ENCODE results near the gene EHD2. TPM values are rescaled to one million over a fixed set of nuclear protein-coding genes. Genes with fewer than 3 reads are reported as not detected.
"Not testable (repeated sequence)": the region's sequence is repeated elsewhere in the genome, so short reads cannot be mapped to it uniquely, and the experiment has no call there.

The EHD2 gene
- total RNA-seq, 1 donor from 2014 or later = 159 TPM

GRCh38 chr19:47762151-47762550 lies 48.9 kb downstream of the EHD2 start:
- Histone ChIP-seq H3K4me2 (ENCODE audit: low read length) (no peak overlapping the region), H3K9ac (ENCODE audit: low read length) (no peak overlapping the region), H3K4me1 (ENCODE audit: insufficient read depth, low read length) (no peaks in the 10 kb centered on the region), H3K9me3 (ENCODE audit: insufficient read depth, low read depth, low read length) (no peaks in the 10 kb centered on the region), H3K27me3 (ENCODE audit: insufficient read depth, low read length) (peaks cover 4% of the 10 kb centered on the region), H3K36me3 (ENCODE audit: insufficient read depth, low read length) (peaks cover 8% of the 10 kb centered on the region), H3K27ac (ENCODE audit: low read depth, low read length) (no peak overlapping the region), H3K79me2 (ENCODE audit: insufficient read depth, low read length) (no peaks in the 10 kb centered on the region), H2AFZ (ENCODE audit: low read depth, low read length) (no peak overlapping the region), H3K4me3 (ENCODE audit: insufficient read depth, low read depth, low read length) (no peak overlapping the region), H4K20me1 (ENCODE audit: insufficient read depth, low read length) (peaks cover 27% of the 10 kb centered on the region)
- Mint-ChIP-seq H3K4me1 (ENCODE audit: low read depth, unreplicated experiment) (peaks cover 7% of the 10 kb centered on the region), H3K36me3 (ENCODE audit: low read depth, unreplicated experiment) (peaks cover 21% of the 10 kb centered on the region), H3K9me3 (ENCODE audit: unreplicated experiment) (peaks cover 4% of the 10 kb centered on the region), H3K27ac (ENCODE audit: unreplicated experiment) (no peak overlapping the region), H3K27me3 (ENCODE audit: low read depth, unreplicated experiment) (no peaks in the 10 kb centered on the region), H3K4me3 (ENCODE audit: unreplicated experiment) (no peak overlapping the region)
- TF ChIP-seq EZH2 (IDR thresholded peaks at IDR 0.05; ENCODE audit: insufficient read depth, low read length) = no peak
- TF ChIP-seq CTCF (IDR thresholded peaks at IDR 0.05; ENCODE audit: insufficient read depth, low read depth, low read length) = no peak
- FAIRE-seq = no peak
- DNase-seq (ENCODE audit: low read depth) = no peak

- no peak overlapping the region for H3K27ac ChIP-seq (ENCODE audit: low read depth, low read length)
- DNase-seq (ENCODE audit: low read depth) (no peak), FAIRE-seq (no peak)
- peaks cover 6% of the 10 kb centered on the region for H3K36me3 ChIP-seq (ENCODE audit: insufficient read depth, low read length)
- Mint-ChIP-seq H3K4me1 (ENCODE audit: low read depth, unreplicated experiment) (peaks cover 7% of the 10 kb centered on the region), H3K36me3 (ENCODE audit: low read depth, unreplicated experiment) (peaks cover 15% of the 10 kb centered on the region), H3K27ac (ENCODE audit: unreplicated experiment) (no peak overlapping the region), H3K9me3 (ENCODE audit: unreplicated experiment) (peaks cover 7% of the 10 kb centered on the region), H3K4me3 (ENCODE audit: unreplicated experiment) (no peak overlapping the region), H3K27me3 (ENCODE audit: low read depth, unreplicated experiment) (no peaks in the 10 kb centered on the region)
- no peaks in the 10 kb centered on the region for H3K79me2 ChIP-seq (ENCODE audit: insufficient read depth, low read length)
- peaks cover 6% of the 10 kb centered on the region for H3K27me3 ChIP-seq (ENCODE audit: insufficient read depth, low read length)
- H3K4me2 ChIP-seq (ENCODE audit: low read length) = no peak overlapping the region
- H3K4me1 ChIP-seq (ENCODE audit: insufficient read depth, low read length) = no peaks in the 10 kb centered on the region
- H3K9ac ChIP-seq (ENCODE audit: low read length) = no peak overlapping the region
- H4K20me1 ChIP-seq (ENCODE audit: insufficient read depth, low read length) = peaks cover 21% of the 10 kb centered on the region
- TF ChIP-seq CTCF (IDR thresholded peaks at IDR 0.05; ENCODE audit: insufficient read depth, low read depth, low read length) = no peak
- no peak for TF ChIP-seq EZH2 (IDR thresholded peaks at IDR 0.05; ENCODE audit: insufficient read depth, low read length)
- no peaks in the 10 kb centered on the region for H3K9me3 ChIP-seq (ENCODE audit: insufficient read depth, low read depth, low read length)
- H3K4me3 ChIP-seq (ENCODE audit: insufficient read depth, low read depth, low read length) = no peak overlapping the region
- H2AFZ ChIP-seq (ENCODE audit: low read depth, low read length) = no peak overlapping the region
Observed at GRCh38 chr19:47762615-47763308, 49.5 kb downstream of the EHD2 start.

- H3K4me1 ChIP-seq (ENCODE audit: insufficient read depth, low read length); H3K27me3 Mint-ChIP-seq (ENCODE audit: low read depth, unreplicated experiment); H3K4me1 Mint-ChIP-seq (ENCODE audit: low read depth, unreplicated experiment); H3K9me3 Mint-ChIP-seq (ENCODE audit: unreplicated experiment); DNase-seq (ENCODE audit: low read depth); H3K79me2 ChIP-seq (ENCODE audit: insufficient read depth, low read length); H3K9me3 ChIP-seq (ENCODE audit: insufficient read depth, low read depth, low read length); H3K4me3 ChIP-seq (ENCODE audit: insufficient read depth, low read depth, low read length); H3K27ac ChIP-seq (ENCODE audit: low read depth, low read length); H3K4me3 Mint-ChIP-seq (ENCODE audit: unreplicated experiment); H3K27ac Mint-ChIP-seq (ENCODE audit: unreplicated experiment); H3K36me3 ChIP-seq (ENCODE audit: insufficient read depth, low read length); H3K27me3 ChIP-seq (ENCODE audit: insufficient read depth, low read length); H3K36me3 Mint-ChIP-seq (ENCODE audit: low read depth, unreplicated experiment); H2AFZ ChIP-seq (ENCODE audit: low read depth, low read length); H3K4me2 ChIP-seq (ENCODE audit: low read length); FAIRE-seq; H4K20me1 ChIP-seq (ENCODE audit: insufficient read depth, low read length); H3K9ac ChIP-seq (ENCODE audit: low read length): not testable (repeated sequence)
Observed at GRCh38 chr19:47764705-47765104, 51.5 kb downstream of the EHD2 start.

Measured in astrocyte (in vitro differentiated cells and primary cell).